OCI-LY1 (cell line): ENCODE measurements around the gene ARFGEF2.

Source experiments
- CTCF ChIP-seq: fragments of 200-600 bp; sonication (generic), shearing (Covaris generic); IDR thresholded peaks from 2 replicates; pipeline ENCODE4 v1.5.1; 2017; ENCODE audit warnings: mild to moderate bottlenecking, antibody characterized with exemption, low read length, moderate library complexity, mixed read lengths
- EZH2 ChIP-seq: fragments of 200-600 bp; sonication (generic), shearing (Covaris generic); IDR thresholded peaks from 2 replicates; pipeline ENCODE4 v1.8.0; 2017; ENCODE audit warnings: borderline replicate concordance, mixed run types, mild to moderate bottlenecking, antibody characterized with exemption, low read length, moderate library complexity, mixed read lengths

GRCh38 chr20:48999890-49000870 is 78.7 kb downstream of the ARFGEF2 start:
- TF ChIP-seq CTCF (no peak), EZH2 (no peak)
